Nephron (organoid): ENCODE data around the gene RAB20.
A peak's percentile ranks its signal among the peaks of the same experiment; 100 is the strongest.

ENCODE experiments used
- H3K27ac Mint-ChIP-seq, 3 experiments: 2 replicates each; pipeline ENCODE4 v1.8.0; 2020; ENCODE audit warnings: mixed read lengths in 3 of 3, mild to moderate bottlenecking in 2 of 3, moderate library complexity in 1 of 3
- H3K27me3 Mint-ChIP-seq: 2 replicates; pipeline ENCODE4 v1.8.0; 2021; ENCODE audit warnings: low read depth, mild to moderate bottlenecking, moderate library complexity, mixed read lengths
- H3K36me3 Mint-ChIP-seq: 2 replicates; pipeline ENCODE4 v1.8.0; 2020; ENCODE audit warnings: low read depth, mixed read lengths
- H3K4me1 Mint-ChIP-seq: 2 replicates; pipeline ENCODE4 v1.8.0; 2020; ENCODE audit warnings: mixed read lengths
- H3K4me3 Mint-ChIP-seq, 3 experiments: 2 replicates each; pipeline ENCODE4 v1.8.0; 2020; ENCODE audit warnings: mild to moderate bottlenecking in 3 of 3, mixed read lengths in 3 of 3, moderate library complexity in 2 of 3
- H3K9me3 Mint-ChIP-seq: 2 replicates; pipeline ENCODE4 v1.8.0; 2020; ENCODE audit warnings: mixed read lengths
- TF ChIP-seq, protein P1 (sequence below), 3 experiments: fragments of 200-600 bp; sonication (generic); IDR thresholded peaks; one replicate each; pipeline ENCODE4 v1.5.0; 2021; ENCODE audit warnings: antibody characterized with exemption in 3 of 3; ENCODE audit not compliant: unreplicated experiment in 3 of 3

RAB20 gene

DNA sequence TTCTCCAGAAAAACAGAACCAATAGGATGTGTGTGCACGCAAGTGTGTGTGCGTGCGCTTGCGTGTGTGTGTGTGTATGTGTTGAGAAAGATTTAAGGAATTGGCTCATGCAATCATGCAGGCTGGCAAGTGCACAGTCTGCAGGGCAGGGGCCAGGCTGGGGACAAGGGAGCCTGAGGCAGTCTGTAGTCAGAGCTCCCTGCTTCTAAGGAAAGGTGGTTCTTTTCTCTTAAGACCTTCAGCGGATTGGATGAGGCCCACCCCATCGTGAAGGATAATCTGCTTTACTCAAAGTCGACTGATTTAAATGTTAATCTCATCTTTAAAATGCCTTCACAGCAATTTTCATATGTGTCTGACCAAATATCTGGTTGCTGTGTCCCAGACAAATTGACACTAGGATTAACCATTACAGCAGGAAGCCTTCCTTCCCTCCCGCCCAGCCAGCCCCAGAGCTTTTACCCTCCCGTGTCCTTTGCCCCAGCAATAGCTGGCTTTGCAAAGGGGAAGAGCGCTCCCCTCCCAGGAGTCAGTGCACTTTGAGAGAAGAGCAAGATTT, 38.8 kb upstream of the RAB20 start:
- TF ChIP-seq, protein P1, sequence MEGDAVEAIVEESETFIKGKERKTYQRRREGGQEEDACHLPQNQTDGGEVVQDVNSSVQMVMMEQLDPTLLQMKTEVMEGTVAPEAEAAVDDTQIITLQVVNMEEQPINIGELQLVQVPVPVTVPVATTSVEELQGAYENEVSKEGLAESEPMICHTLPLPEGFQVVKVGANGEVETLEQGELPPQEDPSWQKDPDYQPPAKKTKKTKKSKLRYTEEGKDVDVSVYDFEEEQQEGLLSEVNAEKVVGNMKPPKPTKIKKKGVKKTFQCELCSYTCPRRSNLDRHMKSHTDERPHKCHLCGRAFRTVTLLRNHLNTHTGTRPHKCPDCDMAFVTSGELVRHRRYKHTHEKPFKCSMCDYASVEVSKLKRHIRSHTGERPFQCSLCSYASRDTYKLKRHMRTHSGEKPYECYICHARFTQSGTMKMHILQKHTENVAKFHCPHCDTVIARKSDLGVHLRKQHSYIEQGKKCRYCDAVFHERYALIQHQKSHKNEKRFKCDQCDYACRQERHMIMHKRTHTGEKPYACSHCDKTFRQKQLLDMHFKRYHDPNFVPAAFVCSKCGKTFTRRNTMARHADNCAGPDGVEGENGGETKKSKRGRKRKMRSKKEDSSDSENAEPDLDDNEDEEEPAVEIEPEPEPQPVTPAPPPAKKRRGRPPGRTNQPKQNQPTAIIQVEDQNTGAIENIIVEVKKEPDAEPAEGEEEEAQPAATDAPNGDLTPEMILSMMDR (IDR thresholded peaks at IDR 0.05; ENCODE audit: unreplicated experiment in 3 of 3) = no peak
- no peaks in the 10 kb centered on the region for H3K36me3 Mint-ChIP-seq
- H3K4me1 Mint-ChIP-seq = no peaks in the 10 kb centered on the region
- H3K27ac Mint-ChIP-seq = no peak overlapping the region
- peaks cover 4% of the 10 kb centered on the region for H3K27me3 Mint-ChIP-seq
- H3K9me3 Mint-ChIP-seq = peaks cover 4% of the 10 kb centered on the region
- no peak overlapping the region for H3K4me3 Mint-ChIP-seq

GRCh38 chr13:110597041-110597689, 35.6 kb upstream of the RAB20 start:
- Mint-ChIP-seq H3K4me1 (no peaks in the 10 kb centered on the region), H3K27ac (no peak overlapping the region), H3K9me3 (no peaks in the 10 kb centered on the region), H3K4me3 (no peak overlapping the region), H3K27me3 (no peaks in the 10 kb centered on the region), H3K36me3 (no peaks in the 10 kb centered on the region)
- TF ChIP-seq, protein P1 (IDR thresholded peaks at IDR 0.05; ENCODE audit: unreplicated experiment in 3 of 3) = no peak

DNA sequence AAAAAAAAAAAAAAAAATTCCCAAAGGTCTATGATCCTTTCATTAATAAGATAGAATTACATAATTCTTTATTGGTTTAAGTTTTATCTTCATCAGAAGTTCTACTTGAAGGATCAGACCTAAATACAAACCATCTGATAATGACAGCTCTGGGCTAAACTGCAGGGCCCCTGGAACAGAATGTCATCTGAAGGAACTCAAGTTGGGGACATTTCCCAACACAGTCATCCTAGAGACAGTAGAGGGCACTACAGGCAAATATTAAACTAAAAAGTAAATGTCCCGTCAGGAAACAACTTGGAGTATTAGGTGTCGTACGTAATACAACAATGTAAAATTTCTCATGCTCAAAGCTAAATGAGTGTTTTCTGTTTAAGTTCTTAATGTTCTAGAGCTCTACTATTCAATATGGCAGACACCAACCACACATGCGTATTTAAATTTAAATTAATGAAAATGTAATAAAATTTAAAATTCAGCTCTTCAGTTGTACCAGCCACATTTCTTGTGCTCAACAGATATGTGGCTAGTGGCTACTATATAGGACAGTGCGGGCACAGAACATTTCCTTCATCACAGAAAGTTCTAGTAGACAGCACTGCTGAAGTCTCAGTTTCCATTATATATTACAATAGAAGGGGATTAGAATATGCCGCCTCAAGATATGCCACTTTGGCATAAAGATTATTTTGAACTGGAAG, 32.1 kb upstream of the RAB20 start:
- Mint-ChIP-seq H3K9me3 (no peaks in the 10 kb centered on the region), H3K36me3 (no peaks in the 10 kb centered on the region), H3K4me3 (no peak overlapping the region), H3K4me1 (no peaks in the 10 kb centered on the region), H3K27ac (no peak overlapping the region), H3K27me3 (peaks cover 6% of the 10 kb centered on the region)
- TF ChIP-seq, protein P1 (IDR thresholded peaks at IDR 0.05; ENCODE audit: unreplicated experiment in 3 of 3) = peak; percentile 59 to 80 (median 61)

- Mint-ChIP-seq H3K27me3 (peaks cover 6% of the 10 kb centered on the region), H3K9me3 (no peaks in the 10 kb centered on the region), H3K27ac (no peak overlapping the region), H3K4me3 (no peak overlapping the region), H3K4me1 (no peaks in the 10 kb centered on the region), H3K36me3 (no peaks in the 10 kb centered on the region)
- TF ChIP-seq, protein P1 (IDR thresholded peaks at IDR 0.05; ENCODE audit: unreplicated experiment in 3 of 3) = no peak
Measured at GRCh38 chr13:110592665-110593064, 31.1 kb upstream of the RAB20 start.

DNA sequence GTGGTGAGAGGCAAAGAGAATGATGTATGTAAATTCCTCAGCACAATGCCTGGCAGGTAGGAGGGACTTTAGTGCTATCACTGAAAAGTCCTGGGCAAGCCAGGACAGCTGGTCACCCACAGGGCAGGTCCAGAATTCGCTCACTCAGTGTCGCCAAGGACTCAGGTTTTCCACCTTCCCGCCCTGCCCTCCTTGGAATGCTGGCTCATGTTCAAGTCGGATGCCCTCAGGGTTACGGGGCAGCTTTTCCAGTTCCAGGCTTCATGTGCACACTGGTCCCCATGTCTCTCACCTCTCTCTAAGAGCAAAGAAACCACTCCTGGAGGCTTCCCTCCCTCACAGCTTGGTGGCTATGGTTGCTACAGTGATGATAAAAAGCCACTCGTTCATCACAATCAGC, 29.1 kb upstream of the RAB20 start:
- H3K27me3 Mint-ChIP-seq = peaks cover 6% of the 10 kb centered on the region
- no peaks in the 10 kb centered on the region for H3K9me3 Mint-ChIP-seq
- TF ChIP-seq, protein P1 (IDR thresholded peaks at IDR 0.05; ENCODE audit: unreplicated experiment in 3 of 3) = no peak
- no peak overlapping the region for H3K4me3 Mint-ChIP-seq
- H3K4me1 Mint-ChIP-seq = no peaks in the 10 kb centered on the region
- no peak overlapping the region for H3K27ac Mint-ChIP-seq
- H3K36me3 Mint-ChIP-seq = no peaks in the 10 kb centered on the region
